Suppressor macrophage treated with lipopolysaccharide for 4 hours (primary cell): ENCODE measurements around the gene RAI1.
"Not testable (repeated sequence)": the region's sequence is repeated elsewhere in the genome, so short reads cannot be mapped to it uniquely, and the experiment has no call there.

Experiments used
- DNase-seq: peaks from one replicate; pipeline ENCODE4 v3.0.0-alpha.2; 2020

RAI1 gene

GRCh38 chr17:17808200-17808599, 126.9 kb downstream of the RAI1 start:
- DNase-seq, result not testable (repeated sequence)

DNA sequence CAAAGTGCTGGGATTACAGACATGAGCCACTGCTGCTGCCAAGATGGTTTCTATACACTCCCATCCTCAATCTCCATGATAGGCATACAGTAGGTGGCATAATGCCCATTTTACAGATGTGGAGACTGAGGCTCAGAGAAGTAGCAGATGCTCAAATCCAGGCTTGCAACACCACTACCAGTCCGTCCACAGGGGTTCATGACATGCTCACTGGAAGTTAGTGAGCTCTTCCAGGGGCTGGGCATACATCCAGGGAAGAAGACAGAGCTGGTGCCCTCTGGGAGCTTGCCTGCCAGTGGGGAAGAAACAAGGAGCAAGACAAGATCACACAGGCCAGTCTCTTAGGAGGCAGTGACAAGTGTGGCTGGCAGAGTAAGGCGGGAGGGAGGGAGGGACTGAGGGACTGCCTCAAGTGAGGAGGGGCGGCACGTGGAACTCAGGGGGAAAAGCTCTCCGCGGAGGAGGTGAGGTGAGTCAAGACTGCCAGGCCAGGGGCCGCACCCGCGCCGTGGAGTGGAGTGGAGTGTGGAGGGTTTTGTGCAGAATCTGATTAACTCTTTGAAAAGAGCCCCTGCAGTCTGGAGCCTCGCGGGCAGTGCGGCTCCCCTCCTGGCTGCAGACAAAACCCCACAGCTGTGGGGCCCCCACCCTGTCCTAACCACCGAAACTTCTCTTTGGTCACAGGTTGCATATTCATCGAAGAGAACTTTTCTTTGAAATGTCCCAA, 127.6 kb downstream of the RAI1 start:
- no peak for DNase-seq

GRCh38 chr17:17809531-17810083, 128.3 kb downstream of the RAI1 start:
- DNase-seq, result no peak

DNA sequence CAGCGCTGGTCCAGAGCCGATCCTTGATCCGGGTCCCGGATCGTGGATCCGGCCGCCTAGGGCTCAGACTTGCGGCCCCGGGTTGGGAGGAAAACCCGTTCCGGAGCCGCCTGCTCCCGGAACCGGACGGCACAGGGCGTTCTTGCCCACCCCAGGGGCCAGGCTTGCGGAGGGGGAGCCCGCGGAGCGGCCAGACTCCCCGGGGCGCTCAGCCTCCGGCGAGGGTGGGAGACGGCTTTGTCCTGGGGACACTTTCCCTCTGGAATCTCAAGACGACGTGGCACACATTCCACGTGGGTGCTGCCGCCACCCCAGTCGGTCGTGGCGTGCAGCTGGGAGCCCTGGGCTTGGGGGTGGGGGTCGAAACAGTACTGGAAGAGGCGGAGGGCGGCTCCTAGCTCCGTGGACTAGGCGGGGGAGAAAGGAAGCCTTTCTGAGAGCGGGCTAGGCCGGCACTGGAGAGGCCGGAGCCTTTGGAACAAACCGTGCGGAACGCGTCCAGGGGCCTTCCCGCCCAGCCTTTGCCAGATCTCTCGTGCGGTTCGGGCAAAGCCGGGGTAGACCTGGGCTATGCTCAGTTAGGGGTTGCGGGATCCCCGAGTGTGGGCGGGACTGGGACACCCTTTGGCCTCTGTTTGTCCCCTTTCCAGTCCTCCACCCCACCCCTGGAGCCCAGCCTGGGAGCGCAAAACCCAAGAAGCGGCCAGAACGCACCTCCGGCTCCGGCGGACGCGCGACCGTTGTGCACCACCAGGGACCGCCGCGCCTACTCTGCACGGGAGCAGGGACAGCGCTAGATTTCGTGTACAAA, 129.0 kb downstream of the RAI1 start:
- DNase-seq, result no peak

GRCh38 chr17:17810895-17811248, 129.6 kb downstream of the RAI1 start:
- no peak for DNase-seq

DNA sequence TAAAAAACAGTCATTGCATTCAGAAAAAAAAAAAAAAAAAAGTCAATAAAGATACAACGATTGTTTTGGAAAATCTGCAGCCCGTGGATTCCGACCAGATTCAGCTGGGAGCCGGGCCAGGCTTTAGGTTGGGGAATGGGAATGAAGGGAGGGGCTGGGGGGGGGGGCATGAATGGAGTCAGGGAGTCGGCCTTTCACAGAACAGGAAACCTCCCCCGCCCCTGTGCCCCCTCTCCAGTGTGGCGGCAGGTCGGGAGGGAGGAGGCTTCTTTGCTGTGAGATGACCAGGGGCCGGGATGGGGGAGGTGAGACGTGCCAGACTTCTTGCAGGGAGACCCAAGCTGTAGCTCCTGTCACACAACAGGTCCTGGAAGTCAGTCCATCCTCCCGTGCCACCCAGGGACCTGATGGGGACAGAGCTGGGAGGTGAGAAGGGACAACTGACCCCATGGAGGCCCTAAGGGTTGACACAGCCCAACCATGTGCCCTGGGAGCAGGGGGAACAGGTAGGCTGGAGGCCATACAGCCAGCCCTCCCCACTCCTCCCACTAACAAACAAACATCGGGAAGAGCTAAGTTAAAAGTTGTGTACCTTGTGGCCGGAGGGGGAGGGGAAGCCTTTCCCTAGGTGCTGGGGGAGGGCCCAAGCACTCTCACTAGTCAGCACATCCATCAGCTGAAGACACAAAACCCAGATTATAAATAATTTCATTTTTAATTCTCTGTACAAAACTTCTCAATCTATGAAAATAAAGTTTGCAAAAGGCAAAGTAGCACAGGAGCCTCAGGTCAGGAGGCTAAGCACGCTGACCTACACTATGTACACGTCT, 130.3 kb downstream of the RAI1 start:
- no peak for DNase-seq

GRCh38 chr17:17812211-17813054, 131.2 kb downstream of the RAI1 start:
- peak; percentile 62 for DNase-seq

DNA sequence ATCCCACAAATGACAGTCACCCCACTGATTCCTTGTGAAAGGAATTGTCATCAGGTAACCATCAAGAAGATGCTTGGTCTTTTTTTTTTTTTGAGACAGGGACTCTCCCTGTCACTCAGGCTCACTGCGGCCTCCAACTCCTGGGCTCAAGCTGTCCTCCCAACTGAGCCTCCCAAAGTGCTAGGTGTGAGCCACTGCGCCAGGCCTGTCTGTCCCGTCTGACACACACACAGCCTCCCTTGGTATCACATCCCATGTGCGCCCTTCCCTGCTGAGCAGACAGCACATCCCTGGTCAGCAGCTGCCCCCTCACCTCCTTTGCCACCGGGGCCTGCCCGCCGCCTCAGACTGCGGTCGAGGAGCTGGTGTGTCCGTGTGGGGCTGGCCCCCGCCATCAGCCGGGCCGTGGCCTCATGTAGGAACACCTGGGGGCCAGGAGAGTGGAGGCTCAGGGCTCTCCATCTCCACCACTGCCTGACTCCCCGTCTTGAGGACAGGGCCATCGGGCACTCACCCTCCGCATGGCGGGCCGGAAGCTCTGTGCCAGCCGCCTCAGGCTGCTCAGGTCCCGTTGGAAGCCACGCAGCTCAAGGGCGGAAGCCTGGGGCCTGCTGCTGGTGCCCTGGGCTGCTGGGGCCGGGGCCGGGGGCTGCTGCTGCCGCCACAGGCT, 131.9 kb downstream of the RAI1 start:
- no peak for DNase-seq

DNA sequence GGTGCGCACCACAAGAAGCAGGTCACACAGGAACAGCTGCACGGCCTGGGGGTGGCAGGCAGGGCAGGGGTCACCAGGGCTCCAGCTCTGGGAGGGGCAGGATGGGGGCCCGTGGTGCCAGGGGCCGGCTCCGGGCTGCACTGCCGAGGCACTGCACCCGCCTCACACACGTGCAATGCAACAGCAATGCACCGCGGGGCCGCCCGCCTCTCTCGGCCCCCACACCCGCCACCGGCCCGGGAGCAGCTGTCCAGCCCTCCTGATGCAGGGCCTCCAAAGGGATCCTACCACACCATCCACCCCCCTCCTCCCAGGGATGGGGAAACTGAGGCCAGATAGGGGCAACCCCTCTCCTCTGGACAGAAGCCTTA, 132.5 kb downstream of the RAI1 start:
- no peak for DNase-seq

DNA sequence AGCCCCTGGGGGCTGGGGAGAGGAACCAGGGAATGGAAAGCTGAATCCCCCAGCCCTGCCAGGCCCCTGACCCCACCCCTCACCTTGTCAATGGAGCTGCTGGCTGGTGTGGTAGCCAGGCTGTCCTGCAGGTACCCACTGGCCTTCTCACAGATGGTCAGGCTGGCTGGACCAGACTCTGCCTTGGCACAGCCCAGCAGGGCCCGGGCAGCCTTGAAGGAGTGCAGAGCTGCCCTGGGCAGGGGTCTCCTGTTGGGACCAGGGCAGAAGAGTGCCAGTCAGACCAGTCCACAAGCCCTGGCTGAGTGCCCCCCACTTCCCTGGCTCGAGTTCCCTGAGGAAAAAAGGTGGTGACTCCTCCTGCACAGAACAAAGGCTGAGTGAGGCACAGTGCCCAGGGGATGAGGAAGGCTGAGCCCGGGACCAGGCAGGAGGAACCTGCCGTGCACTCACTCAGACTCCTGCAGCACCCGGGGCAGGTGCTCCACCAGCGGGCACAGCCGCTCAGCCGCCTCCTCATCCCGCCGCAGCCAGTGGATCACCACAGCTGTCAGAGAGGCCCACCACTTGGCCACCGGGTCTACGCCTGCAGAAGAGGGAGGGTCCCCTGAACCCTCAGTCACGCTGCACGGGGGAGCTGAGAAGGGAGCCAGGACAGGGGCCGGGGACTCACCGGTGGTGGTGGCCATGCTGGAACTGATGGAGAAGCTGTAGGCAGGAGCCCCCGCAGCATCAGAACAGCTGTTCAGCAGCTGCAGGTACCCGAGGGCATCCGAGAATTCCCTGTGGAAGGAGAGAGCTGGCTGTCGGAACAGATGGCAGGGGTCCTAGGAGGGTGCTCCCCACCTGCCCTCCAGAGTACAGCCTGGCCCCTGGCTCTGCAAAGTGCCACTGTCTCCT, 133.2 kb downstream of the RAI1 start:
- DNase-seq, result no peak

- no peak for DNase-seq
These were observed 133.8 kb downstream of the RAI1 start for GRCh38 chr17:17815062-17815406.

DNA sequence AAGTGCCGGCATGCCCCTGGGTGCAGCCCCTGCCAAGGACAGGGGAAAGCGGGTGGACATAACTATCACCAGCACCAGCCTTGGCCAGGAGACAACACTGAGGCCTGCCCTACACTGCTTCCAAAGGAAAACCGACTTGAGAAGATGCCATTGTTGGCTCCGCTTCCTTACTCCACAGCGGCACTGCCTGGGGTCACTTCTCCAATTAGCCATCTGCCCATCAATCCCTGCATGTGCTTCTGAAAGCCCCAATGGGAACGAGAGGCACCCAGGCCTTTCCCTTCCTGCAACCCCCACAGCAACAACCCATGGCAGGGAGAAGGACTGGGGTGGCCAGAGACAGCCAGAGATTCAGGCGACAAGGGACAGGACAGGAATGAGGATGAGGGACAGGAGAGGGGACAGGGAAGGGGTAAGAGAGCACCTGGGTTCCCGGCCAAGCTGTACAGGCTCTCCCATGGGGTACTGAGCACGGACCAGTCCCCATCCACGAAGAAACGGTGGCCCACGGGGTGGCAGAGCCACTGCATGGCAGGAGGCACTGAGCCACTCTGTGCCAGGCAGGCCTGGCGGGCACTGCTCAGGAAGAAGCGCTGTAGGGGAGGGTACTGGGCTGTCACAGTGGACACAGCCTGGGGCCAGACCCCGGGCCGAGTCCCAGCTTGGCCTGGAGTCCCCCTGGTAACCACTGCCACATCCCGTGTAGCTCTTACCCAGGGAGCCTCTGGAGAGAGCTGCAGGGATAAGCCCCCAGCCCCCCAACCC, 134.4 kb downstream of the RAI1 start:
- no peak for DNase-seq

DNA sequence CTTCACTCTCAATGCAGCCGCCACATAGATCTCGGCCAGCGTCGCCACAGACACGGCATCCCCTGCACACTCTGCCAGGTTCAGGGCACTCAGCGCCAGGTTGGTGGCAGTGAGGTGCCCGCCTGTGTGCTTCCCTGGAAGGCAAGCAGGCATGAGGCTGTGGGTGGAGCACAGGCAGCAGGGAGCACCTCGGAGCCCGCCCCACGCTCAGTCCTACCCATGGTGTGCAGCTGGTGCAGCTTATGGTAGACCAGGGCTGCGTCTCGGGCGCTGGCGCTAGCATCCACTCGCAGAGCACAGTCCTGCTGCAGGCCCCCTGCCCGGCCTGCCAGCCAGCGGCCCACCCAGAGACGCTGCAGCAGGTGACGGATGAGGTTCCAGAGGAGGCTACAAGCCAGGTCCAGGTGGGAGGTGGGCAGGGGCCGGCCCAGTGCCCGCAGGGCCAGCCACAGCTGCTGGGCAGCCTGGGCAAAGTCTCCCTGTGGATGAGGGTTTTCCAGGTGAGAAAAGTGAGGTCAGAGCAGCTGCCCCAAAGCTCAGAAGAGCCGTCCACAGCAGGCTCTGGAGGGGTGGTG, 135.1 kb downstream of the RAI1 start:
- no peak for DNase-seq

GRCh38 chr17:17816831-17817551, 135.7 kb downstream of the RAI1 start:
- DNase-seq, result no peak

GRCh38 chr17:17817552-17817947, 136.3 kb downstream of the RAI1 start:
- DNase-seq, result no peak

- no peak for DNase-seq
These were observed 136.8 kb downstream of the RAI1 start for GRCh38 chr17:17818088-17818526.

- DNase-seq, result no peak
These were observed 137.9 kb downstream of the RAI1 start for GRCh38 chr17:17819111-17819510.

- DNase-seq, result peak; percentile 88
These were observed 138.3 kb downstream of the RAI1 start for GRCh38 chr17:17819561-17819995.

DNA sequence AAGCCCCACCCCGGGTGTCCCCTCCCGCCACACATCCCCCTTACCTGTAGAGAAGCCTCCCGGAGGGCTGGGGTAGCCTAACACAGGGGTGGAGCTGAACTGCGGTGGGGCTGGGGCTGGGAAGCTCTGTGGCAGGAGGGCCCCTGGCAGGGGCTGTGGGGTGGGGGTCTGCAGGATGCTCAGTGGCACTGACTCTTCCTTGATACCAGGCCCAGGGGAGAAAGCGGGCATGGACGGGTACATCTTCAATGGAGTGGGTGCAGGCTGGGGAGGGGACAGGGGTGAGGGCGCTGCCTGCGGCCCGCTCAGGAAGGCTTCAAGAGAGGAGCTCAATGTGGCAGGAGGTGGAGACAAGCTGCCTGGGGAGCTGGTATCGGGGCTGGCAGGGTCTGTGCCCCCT, 138.8 kb downstream of the RAI1 start:
- DNase-seq, result no peak
